Neuronal stem cell (in vitro differentiated cells): ENCODE data around the gene GPR132.

Experiments used
- DNase-seq: peaks from one replicate; pipeline ENCODE4 v3.0.0-alpha.2; 2013; ENCODE audit warnings: low spot score
- H2AFZ ChIP-seq: one replicate; pipeline ENCODE4 v1.6.1; 2013; ENCODE audit warnings: mild to moderate bottlenecking, low read length, inconsistent platforms
- H2AK5ac ChIP-seq: 2 replicates; pipeline ENCODE4 v1.6.1; 2013; ENCODE audit warnings: low read depth, mild to moderate bottlenecking, inconsistent platforms, low read length, moderate library complexity, mixed read lengths
- H2BK120ac ChIP-seq: 2 replicates; pipeline ENCODE4 v1.6.1; 2013; ENCODE audit warnings: low read depth, mild to moderate bottlenecking, inconsistent platforms, low read length, moderate library complexity, mixed read lengths
- H2BK12ac ChIP-seq: one replicate; pipeline ENCODE4 v1.6.1; 2013; ENCODE audit warnings: low read length, inconsistent platforms
- H2BK15ac ChIP-seq: 2 replicates; pipeline ENCODE4 v1.6.1; 2013; ENCODE audit warnings: mild to moderate bottlenecking, low read length, inconsistent platforms, mixed read lengths
- H2BK5ac ChIP-seq: one replicate; pipeline ENCODE4 v1.6.1; 2013; ENCODE audit warnings: inconsistent platforms, mild to moderate bottlenecking, low read length, moderate library complexity
- H3K14ac ChIP-seq: one replicate; pipeline ENCODE4 v1.6.1; 2013; ENCODE audit warnings: low read length, inconsistent platforms
- H3K18ac ChIP-seq: 2 replicates; pipeline ENCODE4 v1.6.1; 2013; ENCODE audit warnings: low read length, inconsistent platforms
- H3K23ac ChIP-seq: 2 replicates; pipeline ENCODE4 v1.6.1; 2013; ENCODE audit warnings: low read depth, mild to moderate bottlenecking, mixed read lengths, low read length, inconsistent platforms; ENCODE audit not compliant: poor library complexity
- H3K27ac ChIP-seq: replicated peaks from 3 replicates; pipeline ENCODE4 v1.5.1; 2013; ENCODE audit warnings: low read length, inconsistent platforms
- H3K27me3 ChIP-seq, 3 experiments: 2 replicates each; pipeline ENCODE4 v1.6.1; 2013; ENCODE audit warnings: low read length in 3 of 3, mild to moderate bottlenecking in 2 of 3, inconsistent platforms in 1 of 3, low read depth in 1 of 3, mixed read lengths in 1 of 3, moderate library complexity in 1 of 3; ENCODE audit not compliant: control insufficient read depth in 3 of 3, insufficient read depth in 3 of 3
- H3K36me3 ChIP-seq, 2 donors: replicated peaks in 1 of 2; 2 replicates each; pipeline ENCODE4 v1.6.1; 2013; ENCODE audit warnings: low read length in 2 of 2; ENCODE audit not compliant: control insufficient read depth in 2 of 2, insufficient read depth in 2 of 2
- H3K4ac ChIP-seq: 2 replicates; pipeline ENCODE4 v1.6.1; 2013; ENCODE audit warnings: inconsistent platforms, mild to moderate bottlenecking, low read length, moderate library complexity
- H3K4me1 ChIP-seq, 2 donors: 1 replicate in 1 of 2; 2 replicates in 1 of 2; pipeline ENCODE4 v1.6.1; 2013; ENCODE audit warnings: low read length in 2 of 2, low read depth in 1 of 2; ENCODE audit not compliant: control insufficient read depth in 2 of 2, insufficient read depth in 1 of 2
- H3K4me2 ChIP-seq: one replicate; pipeline ENCODE4 v1.6.1; 2013; ENCODE audit warnings: mild to moderate bottlenecking, low read length, inconsistent platforms; ENCODE audit not compliant: insufficient read depth, poor library complexity, severe bottlenecking
- H3K4me3 ChIP-seq, 2 donors: 2 replicates each; pipeline ENCODE4 v1.5.1; 2013; ENCODE audit warnings: low read length in 2 of 2, mild to moderate bottlenecking in 2 of 2, inconsistent platforms in 1 of 2, moderate library complexity in 1 of 2
- H3K79me1 ChIP-seq: one replicate; pipeline ENCODE4 v1.6.1; 2013; ENCODE audit warnings: low read depth, mild to moderate bottlenecking, inconsistent platforms, low read length, moderate library complexity
- H3K9ac ChIP-seq: one replicate; pipeline ENCODE4 v1.6.1; 2013; ENCODE audit warnings: mild to moderate bottlenecking, low read depth, low read length, inconsistent platforms; ENCODE audit not compliant: poor library complexity
- H3K9me3 ChIP-seq, 2 donors: replicated peaks in 1 of 2; 2 replicates each; pipeline versions ENCODE3 to v1.6.1; 2013; ENCODE audit warnings: low read length in 2 of 2, mild to moderate bottlenecking in 2 of 2, inconsistent platforms in 1 of 2, low read depth in 1 of 2, mixed read lengths in 1 of 2, moderate library complexity in 1 of 2; ENCODE audit not compliant: control insufficient read depth in 2 of 2, insufficient read depth in 1 of 2
- H4K8ac ChIP-seq: one replicate; pipeline ENCODE4 v1.6.1; 2013; ENCODE audit warnings: low read depth, mild to moderate bottlenecking, inconsistent platforms, low read length, moderate library complexity
- H4K91ac ChIP-seq: one replicate; pipeline ENCODE4 v1.6.1; 2013; ENCODE audit warnings: low read length, low read depth, mild to moderate bottlenecking, inconsistent platforms; ENCODE audit not compliant: poor library complexity
- WGBS, 2 donors: extraction: QIAGEN DNeasy Blood & Tissue Kit; methylation state at CpG; one replicate each; pipeline ENCODE4 v1.1.7; 2013; ENCODE audit warnings: missing lambda C conversion rate in 2 of 2, mixed read lengths in 1 of 2; ENCODE audit not compliant: insufficient read length in 2 of 2, insufficient replicate concordance in 1 of 2; ENCODE audit errors: extremely low coverage in 2 of 2; 5-methylcytosine and 5-hydroxymethylcytosine counted together

The GPR132 gene

DNA sequence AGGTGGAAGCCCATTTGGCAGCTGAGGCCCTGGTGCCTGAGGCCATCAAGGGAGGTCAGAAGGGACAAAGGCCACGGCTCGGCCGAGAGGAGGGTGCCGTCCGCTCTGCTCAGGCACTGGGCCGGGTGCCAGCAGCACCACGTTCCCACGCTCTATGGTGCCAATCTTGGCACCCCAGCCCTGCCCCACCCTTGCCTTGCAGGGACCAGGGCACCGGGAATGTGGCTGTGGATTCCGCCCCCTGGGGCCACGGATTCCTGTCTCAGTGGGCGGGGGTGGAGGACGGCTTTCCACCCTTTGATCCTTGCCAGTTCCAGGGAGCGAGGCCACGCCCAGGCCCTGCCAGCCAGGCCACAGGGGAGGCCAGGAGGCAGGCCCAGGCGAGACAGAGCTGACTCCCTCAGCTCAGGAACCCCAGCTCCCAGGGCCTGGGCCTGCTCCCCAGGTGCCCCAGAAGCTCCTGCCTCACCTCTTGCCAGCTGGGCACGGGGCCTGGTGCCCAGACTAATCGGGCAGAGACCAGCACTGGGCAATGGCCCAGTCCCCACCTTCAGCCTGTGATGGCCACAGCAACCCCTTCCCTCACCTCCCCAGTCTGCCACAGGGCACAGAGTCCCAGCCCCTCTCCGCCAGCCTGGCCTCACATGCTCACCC lies 26.4 kb upstream of the GPR132 start:
- peaks cover 7% of the 10 kb centered on the region for H3K79me1 ChIP-seq
- H4K91ac ChIP-seq, result no peak overlapping the region
- no peak overlapping the region for H3K4me3 ChIP-seq
- H3K36me3 ChIP-seq, result no peaks in the 10 kb centered on the region
- H2BK15ac ChIP-seq, result peak overlapping the region; percentile 98
- H3K9me3 ChIP-seq, result peaks cover 2 to 7% of the 10 kb centered on the region in 2 donors
- no peak overlapping the region for H2AFZ ChIP-seq
- H3K14ac ChIP-seq, result no peak overlapping the region
- H2BK120ac ChIP-seq, result peak overlapping the region; percentile 61
- peaks cover 22 to 26% of the 10 kb centered on the region in 2 donors for H3K4me1 ChIP-seq
- no peak overlapping the region for H3K27ac ChIP-seq
- peak overlapping the region; percentile 58 for H3K18ac ChIP-seq
- H3K4ac ChIP-seq, result no peak overlapping the region
- peak overlapping the region; percentile 7 for H2BK12ac ChIP-seq
- peak overlapping the region; percentile 46 for H3K23ac ChIP-seq
- no peak overlapping the region for H3K4me2 ChIP-seq
- peaks cover 0 to 66% (median 22%) of the 10 kb centered on the region in 3 experiments for H3K27me3 ChIP-seq
- WGBS, 2 donors, result no CpG with 5 or more reads among the region's 19 CpGs
- no peak for DNase-seq
- peak overlapping the region; percentile 30 for H4K8ac ChIP-seq
- H2BK5ac ChIP-seq, result peak overlapping the region; percentile 96
- no peak overlapping the region for H3K9ac ChIP-seq
- peak overlapping the region; percentile 99 for H2AK5ac ChIP-seq

DNA sequence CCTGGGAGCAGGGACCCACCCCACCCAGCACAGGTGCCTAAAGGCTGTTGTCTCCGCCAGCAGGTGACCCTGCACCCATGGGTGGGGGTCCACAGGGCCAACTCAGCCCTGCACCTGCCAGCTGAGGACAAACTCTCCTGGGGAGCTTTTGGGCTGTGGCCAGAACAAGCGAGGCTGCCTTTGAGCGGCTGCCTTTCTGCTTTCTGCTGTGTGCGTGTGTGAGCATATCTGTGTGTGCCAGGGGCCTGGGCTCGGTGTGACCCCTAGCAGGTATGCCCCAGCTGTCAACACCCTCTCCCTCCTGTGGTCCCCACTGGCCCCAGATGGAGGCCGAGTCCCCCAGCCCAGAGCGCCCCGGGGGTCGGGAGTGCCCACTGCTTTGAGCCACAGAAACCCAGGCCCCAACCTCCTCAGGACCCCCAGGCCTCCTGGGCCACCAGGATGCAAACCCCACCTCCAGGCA lies 25.9 kb upstream of the GPR132 start:
- Histone ChIP-seq H3K9ac (no peak overlapping the region), H3K9me3 (peaks cover 2 to 7% of the 10 kb centered on the region in 2 donors), H4K91ac (no peak overlapping the region), H2BK12ac (peak overlapping the region; percentile 12), H3K14ac (no peak overlapping the region), H3K36me3 (no peaks in the 10 kb centered on the region), H3K4ac (no peak overlapping the region), H3K4me2 (no peak overlapping the region), H3K23ac (peak overlapping the region; percentile 46), H2BK120ac (no peak overlapping the region), H4K8ac (no peak overlapping the region), H3K27ac (no peak overlapping the region), H2BK5ac (no peak overlapping the region), H3K4me3 (no peak overlapping the region), H2AFZ (no peak overlapping the region), H3K18ac (peak overlapping the region; percentile 6), H3K4me1 (peaks cover 24 to 28% of the 10 kb centered on the region in 2 donors), H3K27me3 (peaks cover 0 to 66% (median 24%) of the 10 kb centered on the region in 3 experiments), H2BK15ac (peak overlapping the region; percentile 98), H2AK5ac (peak overlapping the region; percentile 99), H3K79me1 (peaks cover 7% of the 10 kb centered on the region)
- DNase-seq, result no peak
- no CpG with 5 or more reads among the region's 9 CpGs for WGBS, 2 donors

- Histone ChIP-seq H2BK5ac (no peak overlapping the region), H2AFZ (no peak overlapping the region), H4K91ac (no peak overlapping the region), H3K4ac (no peak overlapping the region), H2BK15ac (no peak overlapping the region), H3K79me1 (peaks cover 7% of the 10 kb centered on the region), H3K27me3 (peaks cover 0 to 66% (median 24%) of the 10 kb centered on the region in 3 experiments), H3K9me3 (peaks cover 2 to 7% of the 10 kb centered on the region in 2 donors), H3K27ac (no peak overlapping the region), H2AK5ac (peak overlapping the region; percentile 99), H2BK120ac (no peak overlapping the region), H3K4me3 (no peak overlapping the region), H4K8ac (no peak overlapping the region), H3K14ac (no peak overlapping the region), H3K18ac (peak overlapping the region; percentile 22), H3K9ac (no peak overlapping the region), H3K4me2 (no peak overlapping the region), H3K36me3 (no peaks in the 10 kb centered on the region), H2BK12ac (peak overlapping the region; percentile 12), H3K4me1 (peaks cover 24 to 28% of the 10 kb centered on the region in 2 donors), H3K23ac (peak overlapping the region; percentile 13)
- no CpG with 5 or more reads among the region's 7 CpGs for WGBS, 2 donors
- peak; percentile 81 for DNase-seq
These were observed 25.3 kb upstream of the GPR132 start for GRCh38 chr14:105090493-105091053.

- Histone ChIP-seq H2AFZ (no peak overlapping the region), H3K27ac (no peak overlapping the region), H3K4me3 (no peak overlapping the region), H3K23ac (peak overlapping the region; percentile 13), H2BK5ac (no peak overlapping the region), H3K4ac (no peak overlapping the region), H3K27me3 (peaks cover 0 to 66% (median 24%) of the 10 kb centered on the region in 3 experiments), H3K18ac (peak overlapping the region; percentile 31), H3K4me1 (peaks cover 24 to 28% of the 10 kb centered on the region in 2 donors), H3K4me2 (no peak overlapping the region), H2BK120ac (no peak overlapping the region), H2AK5ac (peak overlapping the region; percentile 94), H4K8ac (no peak overlapping the region), H3K14ac (no peak overlapping the region), H3K79me1 (peaks cover 7% of the 10 kb centered on the region), H2BK12ac (no peak overlapping the region), H4K91ac (no peak overlapping the region), H2BK15ac (peak overlapping the region; percentile 4), H3K36me3 (no peaks in the 10 kb centered on the region), H3K9ac (no peak overlapping the region), H3K9me3 (peaks cover 2 to 7% of the 10 kb centered on the region in 2 donors)
- DNase-seq, result no peak
- no CpG with 5 or more reads among the region's 15 CpGs for WGBS, 2 donors
These were observed 24.7 kb upstream of the GPR132 start for GRCh38 chr14:105089746-105090492.
